Stomach smooth muscle (tissue), 2 donors: ENCODE data around the gene GOLM1.
A peak's percentile ranks its signal among the peaks of the same experiment; 100 is the strongest.

Experiments used
- H3K27ac ChIP-seq: one replicate; pipeline ENCODE4 v1.7.0; 2013; ENCODE audit warnings: mild to moderate bottlenecking, low read length, inconsistent platforms
- H3K27me3 ChIP-seq, 2 donors: one replicate each; pipeline ENCODE4 v1.7.0; 2013; ENCODE audit warnings: low read length in 2 of 2; ENCODE audit not compliant: insufficient read depth in 2 of 2, control insufficient read depth in 1 of 2
- H3K36me3 ChIP-seq, 2 donors: one replicate each; pipeline ENCODE4 v1.7.0; 2013; ENCODE audit warnings: low read length in 2 of 2; ENCODE audit not compliant: control insufficient read depth in 2 of 2, insufficient read depth in 2 of 2
- H3K4me1 ChIP-seq: one replicate; pipeline ENCODE4 v1.7.0; 2013; ENCODE audit warnings: low read length; ENCODE audit not compliant: control insufficient read depth, insufficient read depth
- H3K4me3 ChIP-seq, 2 donors: one replicate each; pipeline ENCODE4 v1.7.0; 2013; ENCODE audit warnings: low read length in 2 of 2
- H3K9ac ChIP-seq, 2 donors: one replicate each; pipeline ENCODE4 v1.7.0; 2013; ENCODE audit warnings: low read length in 2 of 2, mild to moderate bottlenecking in 1 of 2
- H3K9me3 ChIP-seq, 2 donors: one replicate each; pipeline ENCODE4 v1.7.0; 2013; ENCODE audit warnings: low read length in 2 of 2; ENCODE audit not compliant: control insufficient read depth in 2 of 2
- donor health status: healthy.
- donor health status: Pancreatic carcinoma.

Gene GOLM1

DNA sequence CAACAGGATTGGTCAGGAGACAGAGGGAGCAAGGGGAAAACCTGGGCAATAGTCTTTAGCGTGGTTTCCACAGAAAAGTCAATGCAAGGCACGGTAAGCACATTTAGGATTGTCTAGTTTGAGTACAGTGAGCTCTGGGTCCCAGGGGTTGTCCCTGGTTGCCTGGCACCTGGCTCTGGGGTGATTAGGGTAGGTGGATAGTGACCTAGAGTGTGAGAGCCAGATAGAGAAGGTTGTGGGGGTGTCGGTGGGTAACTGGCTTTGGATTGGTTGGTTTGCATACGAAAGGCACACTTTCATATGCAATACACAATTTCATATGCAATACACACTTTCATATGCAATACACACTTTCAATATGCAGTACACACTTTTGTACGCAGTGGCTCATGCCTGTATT, 20.1 kb upstream of the GOLM1 start:
- H3K27ac ChIP-seq, result no peak overlapping the region
- no peak overlapping the region for H3K9ac ChIP-seq
- H3K36me3 ChIP-seq, result no peaks in the 10 kb centered on the region
- no peak overlapping the region for H3K4me3 ChIP-seq
- H3K4me1 ChIP-seq, result no peaks in the 10 kb centered on the region
- no peaks in the 10 kb centered on the region for H3K27me3 ChIP-seq
- H3K9me3 ChIP-seq, result no peaks in the 10 kb centered on the region

- Histone ChIP-seq H3K36me3 (no peaks in the 10 kb centered on the region), H3K27me3 (no peaks in the 10 kb centered on the region), H3K9me3 (no peaks in the 10 kb centered on the region), H3K4me1 (no peaks in the 10 kb centered on the region), H3K4me3 (no peak overlapping the region), H3K27ac (no peak overlapping the region), H3K9ac (no peak overlapping the region)
These were observed 17.1 kb upstream of the GOLM1 start for GRCh38 chr9:86116425-86116824.

- Histone ChIP-seq H3K27ac (no peak overlapping the region), H3K9ac (no peak overlapping the region), H3K27me3 (no peaks in the 10 kb centered on the region), H3K4me3 (no peak overlapping the region), H3K9me3 (no peaks in the 10 kb centered on the region), H3K36me3 (no peaks in the 10 kb centered on the region), H3K4me1 (no peaks in the 10 kb centered on the region)
These were observed 16.5 kb upstream of the GOLM1 start for GRCh38 chr9:86115886-86116285.

- H3K4me1 ChIP-seq, result no peaks in the 10 kb centered on the region
- no peaks in the 10 kb centered on the region for H3K27me3 ChIP-seq
- no peak overlapping the region for H3K4me3 ChIP-seq
- no peaks in the 10 kb centered on the region for H3K9me3 ChIP-seq
- H3K9ac ChIP-seq, result no peak overlapping the region
- H3K27ac ChIP-seq, result no peak overlapping the region
- no peaks in the 10 kb centered on the region for H3K36me3 ChIP-seq
These were observed 12.7 kb upstream of the GOLM1 start for GRCh38 chr9:86112057-86112456.

DNA sequence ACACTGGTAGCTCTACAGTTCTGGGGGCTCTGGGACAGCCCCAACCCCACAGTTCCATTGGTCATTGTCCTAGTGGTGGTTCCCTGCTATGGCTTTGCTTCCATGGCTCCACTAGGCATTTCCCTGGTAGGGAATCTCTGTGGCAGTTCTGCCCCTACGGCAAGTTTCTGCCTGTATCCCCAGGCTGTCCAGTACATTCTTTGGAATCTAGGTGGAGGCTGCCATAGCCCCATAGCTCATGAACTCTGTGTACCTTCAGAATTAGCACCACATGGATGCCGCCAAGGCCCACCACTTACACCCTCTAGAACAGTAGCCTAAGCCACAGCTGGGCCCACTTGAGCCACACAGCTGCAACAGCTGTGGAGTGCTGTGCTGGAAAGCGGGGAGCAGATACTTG, 3.3 kb upstream of the GOLM1 start:
- H3K4me1 ChIP-seq, result peaks cover 11% of the 10 kb centered on the region
- H3K9ac ChIP-seq, result no peak overlapping the region

DNA sequence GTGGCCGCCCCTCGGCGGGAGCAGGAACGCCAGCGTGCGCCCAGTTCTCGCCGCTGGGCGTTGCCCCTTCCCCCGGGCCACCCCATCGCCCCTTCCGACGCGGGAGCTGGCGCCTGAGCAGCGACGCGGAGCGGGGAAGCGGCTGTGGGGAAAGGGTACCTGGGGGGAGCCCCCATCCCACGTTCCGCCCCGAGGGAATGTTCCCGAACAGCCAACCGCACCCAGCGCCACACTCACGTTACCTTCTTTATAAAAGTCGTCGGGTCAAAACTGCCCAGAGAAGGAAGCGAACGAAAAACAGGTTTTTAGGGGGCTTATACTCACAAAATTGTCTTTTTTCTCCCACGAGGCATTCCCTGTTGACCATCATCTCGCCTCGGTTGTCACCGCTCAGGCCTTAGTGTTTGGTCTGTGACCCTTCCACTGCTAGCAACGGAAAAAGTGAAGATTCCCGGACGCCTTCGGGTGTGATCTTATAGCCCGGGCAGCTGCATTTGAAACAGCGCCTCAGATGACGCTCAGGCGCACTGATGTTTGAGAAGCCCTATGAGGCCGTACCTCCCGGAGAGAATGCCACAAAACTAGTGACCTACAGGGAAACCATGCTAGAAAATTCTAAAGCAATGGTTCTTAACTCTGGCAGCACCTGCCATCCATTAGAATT, 475 bp upstream of the GOLM1 start:
- Histone ChIP-seq H3K4me3 (peak overlapping the region; percentile 68 to 80), H3K27me3 (no peaks in the 10 kb centered on the region), H3K9me3 (no peaks in the 10 kb centered on the region), H3K9ac (peak overlapping the region; percentile 72 to 85), H3K27ac (peak overlapping the region; percentile 70), H3K4me1 (peaks cover 11% of the 10 kb centered on the region), H3K36me3 (no peaks in the 10 kb centered on the region)

More for the DNA sequence above, 3.3 kb upstream of the GOLM1 start:
- H3K27me3 ChIP-seq, result no peaks in the 10 kb centered on the region
- no peaks in the 10 kb centered on the region for H3K9me3 ChIP-seq
- no peaks in the 10 kb centered on the region for H3K36me3 ChIP-seq
- H3K4me3 ChIP-seq, result no peak overlapping the region
- H3K27ac ChIP-seq, result no peak overlapping the region

- Histone ChIP-seq H3K9ac (peak overlapping the region; percentile 24 to 42), H3K4me1 (peaks cover 11% of the 10 kb centered on the region), H3K27ac (no peak overlapping the region), H3K36me3 (no peaks in the 10 kb centered on the region), H3K4me3 (peak overlapping the region in 1 of 2 donors; percentile 40), H3K27me3 (no peaks in the 10 kb centered on the region), H3K9me3 (no peaks in the 10 kb centered on the region)
These were observed 1.7 kb downstream of the GOLM1 start for GRCh38 chr9:86097510-86098224.

GRCh38 chr9:86096386-86096785, 3.0 kb downstream of the GOLM1 start:
- Histone ChIP-seq H3K9ac (no peak overlapping the region), H3K4me1 (peaks cover 11% of the 10 kb centered on the region), H3K4me3 (no peak overlapping the region), H3K36me3 (no peaks in the 10 kb centered on the region), H3K27me3 (no peaks in the 10 kb centered on the region), H3K9me3 (no peaks in the 10 kb centered on the region), H3K27ac (no peak overlapping the region)

GRCh38 chr9:86093788-86094555, 5.4 kb downstream of the GOLM1 start:
- Histone ChIP-seq H3K4me1 (peaks cover 8% of the 10 kb centered on the region), H3K27me3 (no peaks in the 10 kb centered on the region), H3K36me3 (no peaks in the 10 kb centered on the region), H3K4me3 (no peak overlapping the region), H3K9ac (no peak overlapping the region), H3K27ac (no peak overlapping the region), H3K9me3 (no peaks in the 10 kb centered on the region)

- H3K27ac ChIP-seq, result no peak overlapping the region
- no peaks in the 10 kb centered on the region for H3K9me3 ChIP-seq
- H3K4me1 ChIP-seq, result no peaks in the 10 kb centered on the region
- H3K9ac ChIP-seq, result no peak overlapping the region
- H3K4me3 ChIP-seq, result no peak overlapping the region
- no peaks in the 10 kb centered on the region for H3K36me3 ChIP-seq
- H3K27me3 ChIP-seq, result no peaks in the 10 kb centered on the region
These were observed 7.9 kb downstream of the GOLM1 start for GRCh38 chr9:86091477-86091876.
